Left lung (tissue), 14 donors: ENCODE data around the gene CLIC2. TPM values are rescaled to one million over a fixed set of nuclear protein-coding genes. Genes with fewer than 3 reads are reported as not detected.
"Not testable (repeated sequence)": the region's sequence is repeated elsewhere in the genome, so short reads cannot be mapped to it uniquely, and the experiment has no call there.

Experiments
- ATAC-seq: fragments of 200-7000 bp; cut with Tn5 transposase; one replicate; pipeline ENCODE4 v1.9.1; 2020; ENCODE audit warnings: moderate library complexity
- DNase-seq, 4 donors: peaks; one replicate each; pipeline ENCODE4 v3.0.0-alpha.2; 2013 to 2020
- H3K27ac ChIP-seq, 2 donors: fragments of 200-600 bp; sonication (generic) in 1 of 2; one replicate each; pipeline versions ENCODE4 v1.5.0 to v1.8.0; 2020 to 2021
- H3K27me3 ChIP-seq, 2 donors: fragments of 200-600 bp; sonication (generic) in 1 of 2; one replicate each; pipeline versions ENCODE4 v1.5.0 to v1.8.0; 2020 to 2021
- H3K36me3 ChIP-seq, 2 donors: fragments of 200-600 bp; sonication (generic) in 1 of 2; one replicate each; pipeline versions ENCODE4 v1.5.0 to v1.8.0; 2020 to 2021
- H3K4me1 ChIP-seq, 2 donors: fragments of 200-600 bp; one replicate each; pipeline ENCODE4 v1.8.0; 2021
- H3K4me3 ChIP-seq, 2 donors: fragments of 200-600 bp; sonication (generic) in 1 of 2; one replicate each; pipeline versions ENCODE4 v1.5.0 to v1.8.0; 2020 to 2021; ENCODE audit warnings: mild to moderate bottlenecking in 1 of 2
- H3K9me3 ChIP-seq, 2 donors: fragments of 200-600 bp; sonication (generic) in 1 of 2; one replicate each; pipeline versions ENCODE4 v1.5.0 to v1.8.0; 2020 to 2021
- CTCF ChIP-seq, 2 donors: fragments of 200-600 bp; sonication (generic) in 1 of 2; IDR thresholded peaks; one replicate each; pipeline versions ENCODE4 v1.5.0 to v1.8.0; 2021; ENCODE audit warnings: antibody characterized with exemption in 2 of 2
- intact Hi-C, 2 donors: fragments of 100-400 bp; cut with DNase I; formaldehyde crosslinking; loops; one replicate each; pipeline versions ENCODE4 v1.11.2 to v1.14.2; 2022
- long read RNA-seq, 12 donors: library from polyadenylated mRNA in 2 of 12; unstranded in 2 of 12; transcript quantifications; one replicate each; pipeline ENCODE4 v2.0.0 and lab custom pipeline, GENCODE V29; 2019 to 2026
- polyA plus RNA-seq, 6 donors: library from polyadenylated mRNA; unstranded; fragments of 120-200 nt; gene quantifications; one replicate each; pipeline ENCODE4 v1.2.1, GENCODE V29; 2013; ENCODE audit not compliant: insufficient read length in 6 of 6
- total RNA-seq, 2 donors: library from RNA; stranded (reverse); fragmentation: NEBNext Ultra II Directional; extraction: Animal tissue kit (Norgen Biotek cat#: 25700); gene quantifications; one replicate each; pipeline ENCODE4 v1.2.1, GENCODE V29; 2021
- donor health status: DM: no; HTN: yes; CAD: no.
- donor health status: DM: no; HTN: no; CAD: no.

CLIC2 gene
- total RNA-seq (10 to 100 TPM; 45.1 to 66.4 TPM), polyA plus RNA-seq (10 to 100 TPM in 3 of 6 donors, 1 to 10 TPM in 3; 6.7 to 12.5 (median 9.9) TPM)
- long read RNA-seq, donor 1, transcript CLIC2-202 (6 exons, 2,655 nt): major isoform, 5 of 6 reads
- long read RNA-seq, donor 1, partial matches to known transcripts: 0 of 6 reads
- long read RNA-seq, donor 1, other reads (novel, unspliced or antisense): 0 of 6 reads
- long read RNA-seq, donor 2, partial matches to known transcripts: 0 of 2 reads
- long read RNA-seq, donor 2, other reads (novel, unspliced or antisense): 0 of 2 reads
- long read RNA-seq, donor 3: 0 reads
- long read RNA-seq, donor 4, transcript CLIC2-202 (6 exons, 2,655 nt): major isoform, 27 of 32 reads
- long read RNA-seq, donor 4, partial matches to known transcripts: 2 of 32 reads
- long read RNA-seq, donor 4, other reads (novel, unspliced or antisense): 3 of 32 reads
- long read RNA-seq, donor 5, partial matches to known transcripts: 0 of 4 reads
- long read RNA-seq, donor 5, other reads (novel, unspliced or antisense): 0 of 4 reads
- long read RNA-seq, donor 6, partial matches to known transcripts: 0 of 3 reads
- long read RNA-seq, donor 6, other reads (novel, unspliced or antisense): 0 of 3 reads
- long read RNA-seq, donor 7, partial matches to known transcripts: 0 of 4 reads
- long read RNA-seq, donor 7, other reads (novel, unspliced or antisense): 0 of 4 reads
- long read RNA-seq, donor 8, partial matches to known transcripts: 0 of 3 reads
- long read RNA-seq, donor 8, other reads (novel, unspliced or antisense): 0 of 3 reads
- long read RNA-seq, donor 9: 0 reads
- long read RNA-seq, donor 10, transcript CLIC2-202 (6 exons, 2,655 nt): major isoform, 15 of 16 reads
- long read RNA-seq, donor 10, partial matches to known transcripts: 1 of 16 reads
- long read RNA-seq, donor 10, other reads (novel, unspliced or antisense): 0 of 16 reads
- long read RNA-seq, donor 11, partial matches to known transcripts: 541 of 543 reads
- long read RNA-seq, donor 11, other reads (novel, unspliced or antisense): 0 of 543 reads
- long read RNA-seq, donor 12, partial matches to known transcripts: 0 of 2 reads
- long read RNA-seq, donor 12, other reads (novel, unspliced or antisense): 0 of 2 reads

GRCh38 chrX:155334486-155335336, at the start of gene CLIC2:
Gene CLIC2, minus strand, starts transcription at chrX:155334614. Its CDS starts 187 bp downstream, at chrX:155334427.
- intact Hi-C loops: no loop called here

GRCh38 chrX:155382529-155382967, 48.1 kb upstream of the CLIC2 start:
- intact Hi-C loops, H3K4me1 ChIP-seq, H3K9me3 ChIP-seq, H3K36me3 ChIP-seq, H3K27me3 ChIP-seq, DNase-seq, H3K4me3 ChIP-seq, H3K27ac ChIP-seq: not testable (repeated sequence)
- ATAC-seq: peak; percentile 72

More at GRCh38 chrX:155334486-155335336, at the start of gene CLIC2:
- peaks cover 0 to 6% of the 10 kb centered on the region in 2 donors for H3K4me1 ChIP-seq
- H3K4me3 ChIP-seq: peak within 1 kb of the TSS; percentile 16 to 40
- no peaks in the 10 kb centered on the region for H3K9me3 ChIP-seq
- H3K36me3 ChIP-seq: no peaks in the 10 kb centered on the region
- no peaks in the 10 kb centered on the region for H3K27me3 ChIP-seq
- ATAC-seq: peak; percentile 94
- TF ChIP-seq CTCF (IDR thresholded peaks at IDR 0.05): no peak
- DNase-seq: peak in 3 of 4 donors; percentile 17 to 63 (median 61)
- peak within 1 kb of the TSS; percentile 65 to 73 for H3K27ac ChIP-seq

- DNase-seq, H3K9me3 ChIP-seq, H3K27me3 ChIP-seq, H3K36me3 ChIP-seq, intact Hi-C loops, H3K27ac ChIP-seq, H3K4me1 ChIP-seq, H3K4me3 ChIP-seq: not testable (repeated sequence)
- peak; percentile 89 for ATAC-seq
Observed at GRCh38 chrX:155381843-155382528, 47.6 kb upstream of the CLIC2 start, which contains the start of gene F8A2. Gene F8A2, plus strand, starts transcription at chrX:155382095. Its CDS starts 20 bp downstream, at chrX:155382115.

- H3K27me3 ChIP-seq, ATAC-seq, H3K36me3 ChIP-seq, H3K9me3 ChIP-seq, H3K4me3 ChIP-seq, H3K27ac ChIP-seq, DNase-seq, H3K4me1 ChIP-seq, intact Hi-C loops: not testable (repeated sequence)
Observed at GRCh38 chrX:155379802-155380201, 45.4 kb upstream of the CLIC2 start.

GRCh38 chrX:155373777-155374458, 39.5 kb upstream of the CLIC2 start:
- intact Hi-C loops, H3K27ac ChIP-seq, H3K27me3 ChIP-seq, H3K9me3 ChIP-seq, DNase-seq, H3K4me3 ChIP-seq, H3K36me3 ChIP-seq, H3K4me1 ChIP-seq: not testable (repeated sequence)
- peak; percentile 44 for ATAC-seq

GRCh38 chrX:155363712-155364111, 29.3 kb upstream of the CLIC2 start:
- H3K36me3 ChIP-seq, H3K27me3 ChIP-seq, H3K4me1 ChIP-seq, H3K4me3 ChIP-seq, DNase-seq, H3K27ac ChIP-seq, ATAC-seq, H3K9me3 ChIP-seq, intact Hi-C loops: not testable (repeated sequence)

GRCh38 chrX:155349448-155349847, 15.0 kb upstream of the CLIC2 start:
- H3K27me3 ChIP-seq, H3K27ac ChIP-seq, intact Hi-C loops, ATAC-seq, H3K9me3 ChIP-seq, H3K4me3 ChIP-seq, H3K4me1 ChIP-seq, DNase-seq, H3K36me3 ChIP-seq: not testable (repeated sequence)

- H3K27me3 ChIP-seq, DNase-seq, H3K9me3 ChIP-seq, intact Hi-C loops, H3K4me1 ChIP-seq, ATAC-seq, H3K4me3 ChIP-seq, H3K27ac ChIP-seq, H3K36me3 ChIP-seq: not testable (repeated sequence)
Observed at GRCh38 chrX:155345689-155346088, 11.3 kb upstream of the CLIC2 start.

GRCh38 chrX:155335337-155335712, 911 bp upstream of the CLIC2 start:
- ATAC-seq: peak; percentile 50
- H3K9me3 ChIP-seq, DNase-seq, H3K4me3 ChIP-seq, H3K27me3 ChIP-seq, H3K4me1 ChIP-seq, H3K36me3 ChIP-seq, intact Hi-C loops: not testable (repeated sequence)
- peak overlapping the region; percentile 65 to 73 for H3K27ac ChIP-seq
